Neural progenitor cell (in vitro differentiated cells): ENCODE measurements around the gene GPR3. TPM values are rescaled to one million over a fixed set of nuclear protein-coding genes. Genes with fewer than 3 reads are reported as not detected.

Source experiments
- DNase-seq: peaks from one replicate; pipeline ENCODE4 v3.0.0-alpha.2; 2016; ENCODE audit warnings: low spot score
- H2AFZ ChIP-seq: fragments of 200-600 bp; sonication (generic); replicated peaks from 2 replicates; pipeline ENCODE4 v1.6.1; 2016; ENCODE audit warnings: antibody characterized with exemption
- H3F3A ChIP-seq: fragments of 200-600 bp; sonication (generic); 2 replicates; pipeline ENCODE4 v1.6.1; 2016; ENCODE audit warnings: antibody characterized with exemption, low read depth
- H3K27ac ChIP-seq: fragments of 200-600 bp; sonication (generic); 2 replicates; pipeline ENCODE4 v1.5.1; 2016; ENCODE audit warnings: mild to moderate bottlenecking
- H3K27me3 ChIP-seq: fragments of 200-600 bp; sonication (generic); 2 replicates; pipeline ENCODE4 v1.6.1; 2016; ENCODE audit warnings: mild to moderate bottlenecking, moderate library complexity
- H3K36me3 ChIP-seq: fragments of 200-600 bp; sonication (generic); 2 replicates; pipeline ENCODE4 v1.5.1; 2016
- H3K4me1 ChIP-seq: fragments of 200-600 bp; sonication (generic); 2 replicates; pipeline ENCODE4 v1.6.1; 2016; ENCODE audit warnings: mixed run types
- H3K4me2 ChIP-seq: fragments of 200-600 bp; sonication (generic); 2 replicates; pipeline ENCODE4 v1.6.1; 2016
- H3K4me3 ChIP-seq: fragments of 200-600 bp; sonication (generic); 2 replicates; pipeline ENCODE4 v1.5.1; 2016
- H3K79me2 ChIP-seq: fragments of 200-600 bp; sonication (generic); 2 replicates; pipeline ENCODE4 v1.6.1; 2016; ENCODE audit warnings: low read depth
- H3K9ac ChIP-seq: fragments of 200-600 bp; sonication (generic); 2 replicates; pipeline ENCODE4 v1.6.1; 2016
- H3K9me3 ChIP-seq: fragments of 200-600 bp; sonication (generic); 2 replicates; pipeline ENCODE4 v1.5.1; 2016; ENCODE audit warnings: low read depth
- H4K20me1 ChIP-seq: fragments of 200-600 bp; sonication (generic); 2 replicates; pipeline ENCODE4 v1.6.1; 2016; ENCODE audit warnings: low read depth
- H3K27ac Mint-ChIP-seq: 3 replicates; pipeline ENCODE4 v1.8.0; 2021; ENCODE audit warnings: mixed read lengths
- H3K27me3 Mint-ChIP-seq: 2 replicates; pipeline ENCODE4 v1.8.0; 2022; ENCODE audit warnings: low read depth, mild to moderate bottlenecking, inconsistent platforms, moderate library complexity, mixed read lengths; ENCODE audit not compliant: insufficient read depth
- H3K36me3 Mint-ChIP-seq: 3 replicates; pipeline ENCODE4 v1.8.0; 2021; ENCODE audit warnings: mixed read lengths
- H3K4me1 Mint-ChIP-seq: 3 replicates; pipeline ENCODE4 v1.8.0; 2021; ENCODE audit warnings: mixed read lengths
- H3K4me3 Mint-ChIP-seq: 3 replicates; pipeline ENCODE4 v1.8.0; 2021; ENCODE audit warnings: mild to moderate bottlenecking, moderate library complexity, mixed read lengths
- H3K9me3 Mint-ChIP-seq: 3 replicates; pipeline ENCODE4 v1.8.0; 2020; ENCODE audit warnings: mixed read lengths
- EZH2 ChIP-seq: fragments of 200-600 bp; sonication (generic); IDR thresholded peaks from 2 replicates; pipeline ENCODE4 v1.6.1; 2017; ENCODE audit warnings: antibody characterized with exemption, mild to moderate bottlenecking, moderate library complexity
- EZH2phosphoT487 ChIP-seq: fragments of 200-600 bp; sonication (generic); IDR thresholded peaks from 2 replicates; pipeline ENCODE4 v1.6.1; 2017; ENCODE audit warnings: antibody characterized with exemption
- total RNA-seq: library from RNA; depleted of rRNA; stranded (reverse); fragments of >200 nt; gene quantifications from 2 replicates; pipeline ENCODE4 v1.2.3, GENCODE V29; 2015; ENCODE audit warnings: low replicate concordance
- TF ChIP-seq, protein P1 (sequence below): fragments of 200-600 bp; sonication (generic); IDR thresholded peaks from 2 replicates; pipeline ENCODE4 v1.5.1; 2017; ENCODE audit warnings: antibody characterized with exemption, mild to moderate bottlenecking

Gene GPR3
- total RNA-seq, 1 donor from 2014 or later = 3.1 TPM

DNA sequence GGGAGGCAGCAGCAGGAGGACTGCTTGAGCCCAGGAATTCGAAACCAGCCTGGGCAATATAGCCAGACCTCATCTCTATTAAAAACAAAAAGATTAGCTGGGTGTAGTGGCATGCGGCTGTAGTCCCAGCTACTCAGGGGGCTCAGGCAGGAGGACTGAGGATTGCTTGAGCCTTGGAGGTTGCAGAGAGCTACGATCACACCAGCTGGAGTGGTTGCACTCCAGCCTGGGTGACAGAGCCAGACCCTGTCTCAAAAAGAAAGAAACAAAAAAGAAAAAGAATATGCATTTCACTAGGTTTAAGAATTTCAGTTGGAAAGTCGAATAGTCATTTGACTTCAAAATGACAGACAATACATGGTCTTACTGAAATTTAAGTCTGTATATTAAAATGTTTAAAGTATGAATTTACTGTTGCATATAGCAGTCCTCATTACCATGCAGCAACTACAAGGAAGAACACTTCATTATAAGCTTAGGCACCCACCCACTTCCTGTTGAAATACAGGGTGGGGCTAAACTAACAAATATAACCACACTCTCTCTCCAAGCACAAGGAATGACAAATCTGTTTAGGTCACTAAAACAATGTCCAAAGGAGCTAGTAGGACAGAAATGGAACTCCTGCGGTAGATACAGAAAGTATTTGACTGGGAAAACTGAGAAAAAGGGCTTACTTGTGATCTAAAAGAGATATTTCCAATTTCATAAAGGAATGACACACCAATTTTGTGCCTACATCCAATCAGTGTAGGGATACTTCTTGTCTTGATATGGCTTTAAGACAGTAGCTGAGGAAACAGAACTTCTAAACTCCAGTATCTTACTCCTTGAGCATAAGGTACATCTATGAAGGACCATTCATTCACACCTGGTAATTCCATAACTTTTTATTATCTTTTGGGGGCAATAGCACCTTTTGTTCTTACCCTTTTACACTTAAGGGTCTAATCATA is 44.1 kb downstream of the GPR3 start:
- TF ChIP-seq EZH2 = no peak
- TF ChIP-seq, protein P1, sequence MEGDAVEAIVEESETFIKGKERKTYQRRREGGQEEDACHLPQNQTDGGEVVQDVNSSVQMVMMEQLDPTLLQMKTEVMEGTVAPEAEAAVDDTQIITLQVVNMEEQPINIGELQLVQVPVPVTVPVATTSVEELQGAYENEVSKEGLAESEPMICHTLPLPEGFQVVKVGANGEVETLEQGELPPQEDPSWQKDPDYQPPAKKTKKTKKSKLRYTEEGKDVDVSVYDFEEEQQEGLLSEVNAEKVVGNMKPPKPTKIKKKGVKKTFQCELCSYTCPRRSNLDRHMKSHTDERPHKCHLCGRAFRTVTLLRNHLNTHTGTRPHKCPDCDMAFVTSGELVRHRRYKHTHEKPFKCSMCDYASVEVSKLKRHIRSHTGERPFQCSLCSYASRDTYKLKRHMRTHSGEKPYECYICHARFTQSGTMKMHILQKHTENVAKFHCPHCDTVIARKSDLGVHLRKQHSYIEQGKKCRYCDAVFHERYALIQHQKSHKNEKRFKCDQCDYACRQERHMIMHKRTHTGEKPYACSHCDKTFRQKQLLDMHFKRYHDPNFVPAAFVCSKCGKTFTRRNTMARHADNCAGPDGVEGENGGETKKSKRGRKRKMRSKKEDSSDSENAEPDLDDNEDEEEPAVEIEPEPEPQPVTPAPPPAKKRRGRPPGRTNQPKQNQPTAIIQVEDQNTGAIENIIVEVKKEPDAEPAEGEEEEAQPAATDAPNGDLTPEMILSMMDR = no peak
- TF ChIP-seq EZH2phosphoT487 = no peak
- Histone ChIP-seq H4K20me1 (peaks cover 40% of the 10 kb centered on the region), H2AFZ (no peak overlapping the region), H3F3A (no peaks in the 10 kb centered on the region), H3K36me3 (no peaks in the 10 kb centered on the region), H3K27ac (no peak overlapping the region), H3K4me2 (peak overlapping the region; percentile 8), H3K27me3 (no peaks in the 10 kb centered on the region), H3K79me2 (peaks cover 65% of the 10 kb centered on the region), H3K4me3 (no peak overlapping the region), H3K9ac (no peak overlapping the region), H3K4me1 (peaks cover 10% of the 10 kb centered on the region), H3K9me3 (no peaks in the 10 kb centered on the region)
- no peaks in the 10 kb centered on the region for H3K27me3 Mint-ChIP-seq
- H3K27ac Mint-ChIP-seq = no peak overlapping the region
- peaks cover 26% of the 10 kb centered on the region for H3K4me1 Mint-ChIP-seq
- H3K9me3 Mint-ChIP-seq = no peaks in the 10 kb centered on the region
- H3K36me3 Mint-ChIP-seq = peaks cover 6% of the 10 kb centered on the region
- no peak for DNase-seq
- no peak overlapping the region for H3K4me3 Mint-ChIP-seq

DNA sequence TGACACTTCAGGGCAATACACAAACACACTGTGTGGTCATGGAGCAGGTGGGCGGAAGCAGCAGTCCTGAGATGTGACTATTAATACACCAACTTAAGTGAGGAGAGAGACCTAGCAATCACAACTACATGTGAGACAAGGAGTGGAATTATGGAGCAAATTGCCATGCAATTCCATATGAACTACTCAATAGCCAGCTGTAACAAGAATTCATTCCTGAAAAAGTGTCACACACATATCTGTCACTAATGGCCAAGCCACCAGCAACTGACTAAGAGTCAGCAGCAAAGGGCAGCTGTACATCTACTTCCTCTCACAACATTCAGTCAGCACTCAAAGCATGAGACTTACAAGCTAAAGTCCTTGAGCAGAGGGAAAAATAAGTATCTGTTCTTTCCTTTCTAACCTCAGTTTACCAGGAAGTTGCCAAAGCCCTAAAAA is 46.2 kb downstream of the GPR3 start:
- Mint-ChIP-seq H3K9me3 (no peaks in the 10 kb centered on the region), H3K36me3 (peaks cover 6% of the 10 kb centered on the region), H3K27ac (no peak overlapping the region), H3K4me1 (peaks cover 21% of the 10 kb centered on the region), H3K27me3 (no peaks in the 10 kb centered on the region), H3K4me3 (no peak overlapping the region)
- no peak for TF ChIP-seq EZH2phosphoT487
- no peak for TF ChIP-seq EZH2
- TF ChIP-seq, protein P1 = no peak
- H3K9me3 ChIP-seq = no peaks in the 10 kb centered on the region
- H3K27me3 ChIP-seq = no peaks in the 10 kb centered on the region
- peaks cover 10% of the 10 kb centered on the region for H3K4me1 ChIP-seq
- no peak overlapping the region for H3K4me3 ChIP-seq
- no peak overlapping the region for H3K4me2 ChIP-seq
- no peak overlapping the region for H3K27ac ChIP-seq
- no peak overlapping the region for H2AFZ ChIP-seq
- no peaks in the 10 kb centered on the region for H3K36me3 ChIP-seq
- no peaks in the 10 kb centered on the region for H3F3A ChIP-seq
- no peak overlapping the region for H3K9ac ChIP-seq
- DNase-seq = no peak
- H3K79me2 ChIP-seq = peaks cover 52% of the 10 kb centered on the region
- peaks cover 37% of the 10 kb centered on the region for H4K20me1 ChIP-seq

DNA sequence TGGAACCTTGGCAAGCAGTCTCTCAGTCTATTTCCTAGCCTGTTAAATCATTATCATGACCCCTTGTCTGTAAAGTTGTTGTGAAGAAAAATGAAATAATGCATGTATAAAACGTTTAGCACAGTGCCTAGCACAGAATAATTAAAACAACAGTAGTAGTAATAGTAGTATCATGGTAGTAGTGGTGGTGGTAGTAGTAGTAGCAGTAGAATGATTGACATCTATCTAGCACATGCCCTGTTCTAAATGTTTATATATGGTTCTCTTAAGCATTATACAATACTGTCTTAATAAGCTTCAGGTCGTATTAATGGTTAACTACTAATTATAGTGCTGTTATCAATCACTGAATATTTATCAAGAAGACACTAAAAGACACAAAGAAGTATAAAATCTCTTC is 46.7 kb downstream of the GPR3 start:
- Histone ChIP-seq H3K27ac (no peak overlapping the region), H3K4me1 (peaks cover 10% of the 10 kb centered on the region), H3K4me2 (no peak overlapping the region), H3K27me3 (no peaks in the 10 kb centered on the region), H3K9ac (no peak overlapping the region), H4K20me1 (peaks cover 39% of the 10 kb centered on the region), H3K36me3 (no peaks in the 10 kb centered on the region), H2AFZ (no peak overlapping the region), H3K4me3 (no peak overlapping the region), H3K9me3 (no peaks in the 10 kb centered on the region), H3F3A (no peaks in the 10 kb centered on the region), H3K79me2 (peaks cover 52% of the 10 kb centered on the region)
- TF ChIP-seq EZH2 = no peak
- TF ChIP-seq, protein P1 = no peak
- TF ChIP-seq EZH2phosphoT487 = no peak
- peaks cover 21% of the 10 kb centered on the region for H3K4me1 Mint-ChIP-seq
- no peak overlapping the region for H3K4me3 Mint-ChIP-seq
- peaks cover 6% of the 10 kb centered on the region for H3K36me3 Mint-ChIP-seq
- H3K27me3 Mint-ChIP-seq = no peaks in the 10 kb centered on the region
- no peak overlapping the region for H3K27ac Mint-ChIP-seq
- H3K9me3 Mint-ChIP-seq = no peaks in the 10 kb centered on the region
- DNase-seq = no peak
